Naive B cell (primary cell): ENCODE data around the gene DDX4. TPM values are rescaled to one million over a fixed set of nuclear protein-coding genes. Genes with fewer than 3 reads are reported as not detected.
"Not testable (repeated sequence)": the region's sequence is repeated elsewhere in the genome, so short reads cannot be mapped to it uniquely, and the experiment has no call there.

Experiments used
- ATAC-seq, 2 donors: fragments of 150-1000 bp; cut with Tn5 transposase; 2 replicates each; pipeline ENCODE4 v1.10.0; 2021; ENCODE audit warnings: low read depth in 2 of 2, mild to moderate bottlenecking in 2 of 2, moderate library complexity in 2 of 2
- DNase-seq: peaks from one replicate; pipeline ENCODE4 v3.0.0; 2022
- H3K27ac Mint-ChIP-seq, 6 donors: one replicate each; pipeline ENCODE4 v1.8.0; 2020 to 2022; ENCODE audit warnings: mild to moderate bottlenecking in 6 of 6, mixed read lengths in 6 of 6, moderate library complexity in 5 of 6, inconsistent platforms in 2 of 6
- H3K27me3 Mint-ChIP-seq, 3 donors: one replicate each; pipeline ENCODE4 v1.8.0; 2021 to 2022; ENCODE audit warnings: mixed read lengths in 3 of 3, mild to moderate bottlenecking in 1 of 3
- H3K36me3 Mint-ChIP-seq, 2 donors: one replicate each; pipeline ENCODE4 v1.8.0; 2020 to 2022; ENCODE audit warnings: mixed read lengths in 2 of 2, inconsistent platforms in 1 of 2, mild to moderate bottlenecking in 1 of 2
- H3K4me1 Mint-ChIP-seq, 3 donors: one replicate each; pipeline ENCODE4 v1.8.0; 2020 to 2022; ENCODE audit warnings: mixed read lengths in 3 of 3, inconsistent platforms in 1 of 3, mild to moderate bottlenecking in 1 of 3, moderate library complexity in 1 of 3
- H3K4me3 Mint-ChIP-seq, 8 donors: one replicate each; pipeline ENCODE4 v1.8.0; 2020 to 2022; ENCODE audit warnings: mild to moderate bottlenecking in 8 of 8, mixed read lengths in 8 of 8, moderate library complexity in 8 of 8, inconsistent platforms in 2 of 8
- H3K9me3 Mint-ChIP-seq, 7 donors: one replicate each; pipeline ENCODE4 v1.8.0; 2020 to 2022; ENCODE audit warnings: mixed read lengths in 7 of 7, mild to moderate bottlenecking in 5 of 7, inconsistent platforms in 2 of 7, moderate library complexity in 1 of 7
- polyA plus RNA-seq, 6 donors: library from polyadenylated mRNA; unstranded; fragments of 300-500 nt; fragmentation: Illumina TruSeq; gene quantifications; one replicate each; pipeline ENCODE4 v1.2.3, GENCODE V29; 2021; ENCODE audit warnings: low read depth in 6 of 6

DDX4 gene
- polyA plus RNA-seq, 6 donors from 2014 or later: not detected

DNA sequence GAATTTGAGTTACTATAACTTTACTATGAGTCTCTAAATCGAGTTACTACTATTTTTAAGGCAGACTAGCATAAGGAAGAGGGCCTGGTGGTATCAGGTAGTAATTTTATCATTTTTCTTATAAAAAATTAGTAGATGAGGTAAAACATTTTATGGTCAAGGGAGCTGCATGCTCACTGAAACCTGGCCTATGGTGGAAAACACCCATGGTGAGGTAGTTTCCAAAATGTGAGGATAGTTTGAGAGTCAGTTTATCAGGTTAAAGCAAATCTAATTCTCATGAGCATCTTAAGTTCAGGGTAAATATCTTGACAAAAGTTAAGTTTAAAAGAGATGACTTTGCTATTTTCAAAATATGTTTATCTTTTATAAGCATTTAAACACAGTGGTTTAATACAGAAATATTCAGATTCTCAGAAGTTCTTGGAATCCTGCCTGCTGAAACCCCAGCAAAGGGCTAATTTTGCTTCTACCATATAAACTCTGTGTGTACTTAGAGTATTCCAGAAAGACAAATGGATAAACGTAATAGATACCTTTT is 10.0 kb downstream of the DDX4 start:
- Mint-ChIP-seq H3K36me3 (no peaks in the 10 kb centered on the region), H3K27me3 (peaks cover 5 to 15% (median 8%) of the 10 kb centered on the region in 3 donors), H3K27ac (no peak overlapping the region), H3K4me3 (no peak overlapping the region), H3K9me3 (no peaks in the 10 kb centered on the region), H3K4me1 (no peaks in the 10 kb centered on the region)
- no peak for ATAC-seq
- DNase-seq: no peak

DNA sequence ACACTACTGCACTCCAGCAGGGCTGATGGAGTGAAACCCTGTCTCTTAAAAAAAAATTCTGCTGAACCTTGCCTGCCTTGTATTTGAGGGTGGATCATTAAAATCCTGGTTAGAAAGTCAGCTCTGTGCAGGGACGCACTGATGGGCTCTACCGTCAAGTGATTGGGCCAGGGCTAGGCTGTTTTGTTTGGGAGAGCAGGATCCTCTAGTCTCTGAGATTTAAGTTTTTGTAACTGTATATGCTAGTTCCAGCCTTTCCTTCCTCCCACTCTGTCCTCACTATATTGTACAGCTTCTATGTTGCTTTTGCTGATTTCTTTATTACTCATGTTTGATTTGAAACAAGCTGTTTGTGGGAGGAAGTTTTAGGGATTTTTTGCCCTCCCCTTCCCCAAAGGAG is 11.5 kb downstream of the DDX4 start:
- DNase-seq (no peak), ATAC-seq (no peak)
- peaks cover 5 to 15% (median 8%) of the 10 kb centered on the region in 3 donors for H3K27me3 Mint-ChIP-seq
- no peaks in the 10 kb centered on the region for H3K36me3 Mint-ChIP-seq
- no peaks in the 10 kb centered on the region for H3K4me1 Mint-ChIP-seq
- no peak overlapping the region for H3K4me3 Mint-ChIP-seq
- H3K9me3 Mint-ChIP-seq: peaks cover 0 to 5% (median 0%) of the 10 kb centered on the region in 7 donors
- no peak overlapping the region for H3K27ac Mint-ChIP-seq

DNA sequence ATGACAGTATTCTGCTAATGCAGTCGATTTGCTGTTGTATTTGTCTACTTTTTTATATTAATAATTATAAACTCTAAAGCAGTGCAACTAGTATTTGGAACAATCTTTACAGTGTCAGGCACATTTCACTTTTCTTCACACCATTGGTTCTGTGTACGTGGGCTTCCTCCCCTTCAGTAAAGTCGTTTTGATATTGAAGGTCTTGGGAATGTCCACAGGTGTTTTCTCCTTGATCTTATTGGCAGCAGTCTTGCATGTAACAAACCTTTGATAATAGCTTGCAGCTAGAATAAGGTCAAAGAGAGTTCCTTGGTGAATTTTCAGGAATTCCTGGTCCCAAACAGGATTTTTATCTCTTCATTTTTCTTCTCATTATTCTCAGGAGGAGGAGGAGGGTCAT is 12.2 kb downstream of the DDX4 start:
- peaks cover 0 to 5% (median 0%) of the 10 kb centered on the region in 7 donors for H3K9me3 Mint-ChIP-seq

DNA sequence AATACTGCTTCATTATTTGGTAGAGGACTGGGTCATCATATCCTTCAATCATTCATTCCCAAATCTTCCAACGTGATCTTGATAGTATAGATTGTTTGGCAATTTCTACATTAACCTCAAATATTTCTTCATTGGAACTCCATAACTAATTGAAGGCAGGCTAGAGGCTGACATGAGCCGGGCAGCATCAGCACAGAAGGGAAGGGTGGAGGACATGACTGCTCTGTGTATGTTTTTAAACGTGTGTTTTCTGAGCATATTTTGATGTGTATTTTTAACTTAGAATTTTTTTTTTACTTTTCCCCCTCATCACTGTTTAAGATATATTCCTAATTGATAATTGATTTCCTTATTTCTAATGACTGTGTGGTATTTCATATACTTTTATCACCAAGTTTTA is 12.6 kb downstream of the DDX4 start:
- Mint-ChIP-seq H3K9me3 (peaks cover 0 to 5% (median 0%) of the 10 kb centered on the region in 7 donors), H3K4me1 (no peaks in the 10 kb centered on the region), H3K27ac (no peak overlapping the region), H3K4me3 (no peak overlapping the region), H3K36me3 (no peaks in the 10 kb centered on the region), H3K27me3 (peaks cover 0 to 15% (median 9%) of the 10 kb centered on the region in 3 donors)
- ATAC-seq (no peak), DNase-seq (no peak)

More for the DNA sequence above, 12.2 kb downstream of the DDX4 start:
- no peak overlapping the region for H3K27ac Mint-ChIP-seq
- H3K27me3 Mint-ChIP-seq: peaks cover 0 to 15% (median 8%) of the 10 kb centered on the region in 3 donors
- no peaks in the 10 kb centered on the region for H3K36me3 Mint-ChIP-seq
- H3K4me1 Mint-ChIP-seq: no peaks in the 10 kb centered on the region
- DNase-seq (no peak), ATAC-seq (no peak)
- H3K4me3 Mint-ChIP-seq: no peak overlapping the region

DNA sequence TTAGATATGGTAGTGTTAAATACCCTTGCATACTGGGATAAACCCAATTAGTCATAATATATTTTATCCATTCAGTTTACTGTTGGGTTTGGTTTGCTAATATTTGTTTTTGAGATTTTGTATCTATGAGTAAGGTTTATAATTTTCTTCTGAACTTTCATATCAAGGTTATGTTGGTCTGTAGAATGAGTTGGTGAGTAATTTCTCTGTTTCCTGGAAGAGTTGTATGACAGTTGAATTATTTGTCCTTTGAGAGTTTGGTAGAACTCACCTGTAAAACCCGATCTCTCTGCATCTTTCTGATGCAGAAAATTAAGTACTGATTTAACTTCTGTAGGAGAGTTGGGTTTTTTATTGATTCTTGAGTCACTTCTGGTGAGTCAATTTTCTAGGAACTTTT is 20.4 kb downstream of the DDX4 start:
- no peak for ATAC-seq
- Mint-ChIP-seq H3K4me1 (no peaks in the 10 kb centered on the region), H3K36me3 (no peaks in the 10 kb centered on the region), H3K9me3 (peaks cover 0 to 2% (median 0%) of the 10 kb centered on the region in 7 donors), H3K27ac (no peak overlapping the region), H3K4me3 (no peak overlapping the region), H3K27me3 (peaks cover 9 to 49% (median 31%) of the 10 kb centered on the region in 3 donors)
- DNase-seq: no peak

DNA sequence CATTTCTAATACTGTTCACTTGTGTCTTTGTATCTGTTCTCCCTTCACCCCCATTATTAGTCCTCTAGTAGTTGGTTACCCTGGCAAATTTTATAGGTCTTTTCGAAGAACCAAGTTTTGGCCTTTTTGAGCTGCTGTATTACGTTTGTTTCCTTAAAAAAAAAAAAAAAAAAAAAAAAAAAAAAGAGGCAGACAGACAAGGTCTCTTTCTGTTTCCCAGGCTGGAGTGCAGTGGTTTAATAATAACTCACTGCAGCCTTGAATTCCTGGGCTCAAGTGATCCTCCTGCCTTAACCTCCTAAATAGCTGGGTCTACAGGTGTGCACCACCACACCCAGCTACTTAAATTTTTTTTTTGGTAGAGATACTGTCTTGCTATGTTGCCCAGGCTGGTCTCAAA is 20.9 kb downstream of the DDX4 start:
- Mint-ChIP-seq H3K27me3 (peaks cover 9 to 49% (median 31%) of the 10 kb centered on the region in 3 donors), H3K9me3 (peaks cover 0 to 1% (median 0%) of the 10 kb centered on the region in 7 donors), H3K36me3 (no peaks in the 10 kb centered on the region), H3K4me3 (no peak overlapping the region), H3K4me1 (no peaks in the 10 kb centered on the region), H3K27ac (no peak overlapping the region)
- ATAC-seq (no peak), DNase-seq (no peak)

DNA sequence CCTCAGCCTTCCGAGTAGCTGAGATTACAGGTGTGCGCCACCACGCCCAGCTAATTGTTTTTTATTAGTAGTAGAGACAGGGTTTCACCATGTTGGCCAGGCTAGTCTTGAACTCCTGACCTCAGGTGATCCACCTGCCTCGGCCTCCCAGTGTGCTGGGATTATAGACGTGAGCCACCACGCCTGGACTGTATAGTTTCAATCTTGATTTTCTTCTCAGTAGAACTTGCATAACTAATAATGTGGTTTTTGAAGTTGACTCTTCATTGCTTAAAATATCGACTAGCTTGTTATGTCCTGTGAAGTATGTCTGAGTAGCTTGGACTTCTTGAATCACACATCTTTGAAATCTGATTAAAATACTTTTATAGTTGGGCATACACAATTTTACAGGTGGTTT is 23.9 kb downstream of the DDX4 start:
- not testable (repeated sequence) for H3K4me3 Mint-ChIP-seq, ATAC-seq, H3K36me3 Mint-ChIP-seq, H3K9me3 Mint-ChIP-seq, H3K4me1 Mint-ChIP-seq, DNase-seq, H3K27ac Mint-ChIP-seq
- peaks cover 12 to 36% (median 22%) of the 10 kb centered on the region in 3 donors for H3K27me3 Mint-ChIP-seq

DNA sequence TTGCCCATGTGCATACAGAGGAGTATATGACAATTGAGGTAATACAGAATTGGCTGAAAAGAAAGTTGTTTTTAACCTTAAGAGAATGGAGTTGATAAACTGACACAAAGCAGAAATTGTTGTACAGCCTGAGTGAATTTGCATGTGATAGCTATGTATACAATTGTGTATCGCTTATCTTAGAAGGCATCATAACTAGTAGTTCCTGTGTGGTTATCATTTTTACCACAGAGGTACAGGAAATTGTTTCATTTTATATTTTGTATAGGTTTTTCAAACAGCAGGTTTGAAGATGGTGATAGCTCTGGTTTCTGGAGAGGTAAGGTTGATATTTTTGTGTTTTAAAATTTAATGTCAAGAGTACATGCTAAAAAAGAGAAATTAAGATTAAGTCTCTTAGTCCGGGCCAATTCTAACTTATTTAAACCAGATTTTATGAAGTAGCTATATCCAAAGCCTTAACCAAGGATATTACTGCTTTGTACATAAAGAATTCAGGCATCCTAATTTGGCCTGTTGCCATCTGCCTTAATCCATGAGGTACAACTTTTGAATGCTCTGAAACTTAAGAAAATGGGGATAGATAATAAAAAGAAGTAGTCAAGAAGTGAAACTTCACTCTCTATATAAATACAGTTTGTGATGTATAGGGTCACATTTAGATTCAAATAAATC is 26.0 kb downstream of the DDX4 start:
- no peak overlapping the region for H3K4me3 Mint-ChIP-seq
- ATAC-seq: no peak

DNA sequence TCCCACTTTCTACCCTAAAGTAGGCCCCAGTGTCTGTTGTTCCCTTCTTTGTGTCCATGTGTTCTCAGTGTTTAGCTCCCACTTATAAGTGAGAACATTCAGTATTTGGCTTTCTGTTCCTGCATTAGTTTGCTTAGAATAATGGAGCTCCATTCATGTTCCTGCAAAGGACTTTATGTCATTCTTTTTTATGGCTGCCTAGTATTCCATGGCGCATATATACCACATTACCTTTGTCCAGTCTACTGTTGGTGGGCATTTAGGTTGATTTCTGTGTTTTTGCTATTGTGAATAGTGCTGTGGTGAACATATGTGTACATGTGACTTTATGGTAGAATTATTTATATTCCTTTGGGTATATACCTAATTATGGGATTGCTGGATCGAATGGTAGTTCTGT is 30.4 kb downstream of the DDX4 start:
- ATAC-seq (no peak), DNase-seq (no peak)
- Mint-ChIP-seq H3K27ac (no peak overlapping the region), H3K4me3 (no peak overlapping the region), H3K27me3 (peaks cover 0 to 3% (median 0%) of the 10 kb centered on the region in 3 donors), H3K9me3 (peaks cover 0 to 3% (median 0%) of the 10 kb centered on the region in 7 donors), H3K36me3 (no peaks in the 10 kb centered on the region), H3K4me1 (no peaks in the 10 kb centered on the region)

More for the DNA sequence above, 26.0 kb downstream of the DDX4 start:
- Mint-ChIP-seq H3K9me3 (peaks cover 0 to under 1% (median 0%) of the 10 kb centered on the region in 7 donors), H3K4me1 (no peaks in the 10 kb centered on the region), H3K27me3 (peaks cover 6 to 23% (median 7%) of the 10 kb centered on the region in 3 donors), H3K36me3 (no peaks in the 10 kb centered on the region), H3K27ac (no peak overlapping the region)
- no peak for DNase-seq

DNA sequence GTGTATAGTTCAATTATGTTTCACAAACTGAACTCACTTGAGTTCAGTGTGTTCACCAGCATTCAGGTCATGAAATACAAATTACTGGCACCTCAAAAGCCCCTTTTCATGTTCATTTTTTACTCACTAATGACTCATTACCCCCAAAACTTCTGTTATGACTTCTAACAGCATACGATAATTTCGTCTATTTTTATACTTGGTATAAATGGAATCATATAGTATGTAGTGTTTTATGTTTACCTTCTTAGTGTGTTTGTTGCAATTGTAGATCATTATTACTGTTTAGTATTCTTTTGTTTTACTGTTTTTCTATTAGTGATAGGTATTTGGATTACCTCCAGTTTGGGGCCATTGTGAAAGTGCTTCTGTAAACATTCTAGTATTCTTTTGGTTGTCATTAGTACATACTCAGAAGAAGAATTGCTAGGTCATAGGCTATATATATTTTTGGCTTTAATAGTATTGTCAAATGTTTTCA is 33.4 kb downstream of the DDX4 start:
- no peaks in the 10 kb centered on the region for H3K27me3 Mint-ChIP-seq
- no peak overlapping the region for H3K4me3 Mint-ChIP-seq
- DNase-seq (no peak), ATAC-seq (no peak)
- H3K9me3 Mint-ChIP-seq: peaks cover 0 to 3% (median 0%) of the 10 kb centered on the region in 7 donors
- no peaks in the 10 kb centered on the region for H3K4me1 Mint-ChIP-seq
- no peaks in the 10 kb centered on the region for H3K36me3 Mint-ChIP-seq
- no peak overlapping the region for H3K27ac Mint-ChIP-seq

DNA sequence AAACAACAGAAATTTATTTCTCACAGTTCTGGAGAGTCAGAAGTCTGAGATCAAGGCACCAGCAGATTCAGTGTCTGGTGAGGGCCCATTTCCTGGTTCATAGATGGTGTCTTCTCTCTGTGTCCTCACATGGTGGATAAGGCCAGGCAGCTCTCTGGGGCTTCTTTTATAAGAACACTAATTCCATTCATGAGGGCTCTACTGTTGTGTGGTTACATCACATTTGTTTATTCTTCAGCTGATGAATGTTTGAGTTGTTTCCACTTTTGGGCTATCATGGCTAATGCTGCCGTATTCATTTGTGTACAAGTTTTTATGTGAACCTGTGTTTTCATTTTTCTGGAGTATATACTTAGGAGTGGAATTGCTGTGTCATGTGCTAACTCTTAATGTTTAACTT is 35.2 kb downstream of the DDX4 start:
- Mint-ChIP-seq H3K4me3 (no peak overlapping the region), H3K9me3 (peaks cover 0 to 3% (median 0%) of the 10 kb centered on the region in 7 donors), H3K27me3 (no peaks in the 10 kb centered on the region), H3K36me3 (no peaks in the 10 kb centered on the region), H3K27ac (no peak overlapping the region), H3K4me1 (no peaks in the 10 kb centered on the region)
- ATAC-seq: no peak
- DNase-seq: no peak

DNA sequence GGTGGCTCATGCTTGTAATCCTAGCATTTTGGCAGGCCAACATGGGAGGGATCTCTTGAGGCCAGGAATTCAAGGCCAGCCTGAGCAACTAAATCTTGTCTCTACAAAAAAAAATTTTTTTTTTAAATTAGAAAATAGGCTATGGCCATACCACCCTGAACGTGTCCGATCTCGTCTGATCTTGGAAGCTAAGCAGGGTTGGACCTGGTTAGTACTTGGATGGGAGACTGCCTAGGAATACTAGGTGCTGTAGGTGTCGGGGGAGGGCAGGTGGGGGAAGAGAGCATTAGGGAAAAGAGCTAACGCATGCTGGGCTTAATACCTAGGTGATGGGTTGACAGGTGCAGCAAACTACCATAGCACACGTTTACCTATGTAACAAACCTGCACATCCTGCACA is 39.5 kb downstream of the DDX4 start:
- Mint-ChIP-seq H3K4me1 (no peaks in the 10 kb centered on the region), H3K36me3 (no peaks in the 10 kb centered on the region), H3K27me3 (peaks cover 0 to 4% (median 0%) of the 10 kb centered on the region in 3 donors), H3K4me3 (no peak overlapping the region), H3K27ac (no peak overlapping the region), H3K9me3 (no peaks in the 10 kb centered on the region)
- DNase-seq (no peak), ATAC-seq (no peak)

DNA sequence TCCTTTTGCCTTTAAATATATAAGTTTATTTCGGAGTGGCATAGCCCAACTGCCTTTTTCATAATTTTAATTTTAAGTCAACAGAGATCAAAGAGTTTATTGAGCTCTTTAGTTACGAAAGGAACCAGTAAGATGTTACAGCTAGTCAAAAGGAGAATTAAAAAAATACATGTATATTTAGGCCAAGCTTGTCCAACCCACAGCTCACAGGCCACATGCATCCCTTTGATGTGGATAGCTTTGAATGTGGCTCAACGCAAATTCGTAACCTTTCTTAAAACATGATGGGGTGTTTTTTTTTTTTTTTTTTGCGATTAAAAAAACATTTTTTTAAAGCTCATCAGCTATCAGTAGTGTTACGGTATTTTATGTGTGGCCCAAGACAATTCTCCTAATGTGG is 63.1 kb downstream of the DDX4 start:
- no peaks in the 10 kb centered on the region for H3K4me1 Mint-ChIP-seq
- H3K27me3 Mint-ChIP-seq: peaks cover 0 to 5% (median under 1%) of the 10 kb centered on the region in 3 donors
- H3K27ac Mint-ChIP-seq: no peak overlapping the region
- no peak overlapping the region for H3K4me3 Mint-ChIP-seq
- H3K9me3 Mint-ChIP-seq: peaks cover 0 to 3% (median 0%) of the 10 kb centered on the region in 7 donors
- H3K36me3 Mint-ChIP-seq: peaks cover 0 to under 1% of the 10 kb centered on the region in 2 donors
- DNase-seq: no peak
- ATAC-seq: no peak

DNA sequence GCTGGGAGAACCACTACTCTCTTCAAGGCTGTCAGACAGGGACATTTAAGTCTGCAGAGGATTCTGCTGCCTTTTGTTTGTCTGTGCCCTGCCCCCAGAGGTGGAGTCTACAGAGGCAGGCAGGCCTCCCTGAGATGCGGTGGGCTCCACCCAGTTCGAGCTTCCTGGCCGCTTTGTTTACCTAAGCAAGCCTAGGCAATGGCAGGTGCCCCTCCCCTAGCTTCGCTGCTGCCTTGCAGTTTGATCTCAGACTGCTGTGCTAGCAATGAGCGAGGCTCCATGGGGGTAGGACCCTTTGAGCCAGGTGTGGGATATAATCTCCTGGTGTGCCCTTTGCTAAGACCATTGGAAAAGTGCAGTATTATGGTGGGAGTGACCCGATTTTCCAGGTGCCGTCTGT is 71.0 kb downstream of the DDX4 start:
- not testable (repeated sequence) for ATAC-seq, DNase-seq, H3K27ac Mint-ChIP-seq, H3K4me1 Mint-ChIP-seq, H3K4me3 Mint-ChIP-seq
- H3K36me3 Mint-ChIP-seq: peaks cover 0 to 16% of the 10 kb centered on the region in 2 donors
- H3K27me3 Mint-ChIP-seq: peaks cover 10 to 31% (median 31%) of the 10 kb centered on the region in 3 donors
- H3K9me3 Mint-ChIP-seq: peaks cover 7 to 32% (median 15%) of the 10 kb centered on the region in 7 donors
